NCI-H128 (cell line): ENCODE data around the gene APOL3.
"Not testable (repeated sequence)": the region's sequence is repeated elsewhere in the genome, so short reads cannot be mapped to it uniquely, and the experiment has no call there.

ENCODE experiments used
- DNase-seq: peaks from one replicate; lab custom pipeline; 2025; ENCODE audit not compliant: unreplicated experiment; lab: John Stamatoyannopoulos, UW

Gene APOL3

GRCh38 chr22:36162127-36163034, 1.8 kb upstream of the APOL3 start:
- no peak for DNase-seq

- DNase-seq = not testable (repeated sequence)
These were observed 1.2 kb upstream of the APOL3 start for GRCh38 chr22:36161793-36162126.

GRCh38 chr22:36156515-36157419, 3.8 kb downstream of the APOL3 start:
- DNase-seq = no peak

DNA sequence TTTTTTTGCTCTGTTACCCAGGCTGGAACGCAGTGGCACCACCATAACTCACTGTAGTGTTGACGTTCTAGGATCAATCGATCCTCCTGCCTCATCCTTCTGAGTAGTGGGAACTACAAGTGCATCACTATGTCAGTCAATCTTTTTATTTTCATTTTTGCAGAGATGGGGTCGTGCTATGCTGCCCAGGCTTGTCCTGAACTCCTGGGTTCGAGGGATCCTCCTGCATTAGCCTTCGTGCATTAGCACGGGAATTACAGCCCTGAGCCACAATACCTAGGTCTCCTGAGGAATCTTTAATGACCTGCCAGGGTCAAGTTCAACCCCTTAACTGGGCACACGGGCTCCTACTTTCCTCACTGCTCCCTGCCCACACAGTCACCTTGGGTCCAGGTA, 4.4 kb downstream of the APOL3 start:
- DNase-seq = no peak

- no peak for DNase-seq
These were observed 4.9 kb downstream of the APOL3 start for GRCh38 chr22:36155702-36156101.

DNA sequence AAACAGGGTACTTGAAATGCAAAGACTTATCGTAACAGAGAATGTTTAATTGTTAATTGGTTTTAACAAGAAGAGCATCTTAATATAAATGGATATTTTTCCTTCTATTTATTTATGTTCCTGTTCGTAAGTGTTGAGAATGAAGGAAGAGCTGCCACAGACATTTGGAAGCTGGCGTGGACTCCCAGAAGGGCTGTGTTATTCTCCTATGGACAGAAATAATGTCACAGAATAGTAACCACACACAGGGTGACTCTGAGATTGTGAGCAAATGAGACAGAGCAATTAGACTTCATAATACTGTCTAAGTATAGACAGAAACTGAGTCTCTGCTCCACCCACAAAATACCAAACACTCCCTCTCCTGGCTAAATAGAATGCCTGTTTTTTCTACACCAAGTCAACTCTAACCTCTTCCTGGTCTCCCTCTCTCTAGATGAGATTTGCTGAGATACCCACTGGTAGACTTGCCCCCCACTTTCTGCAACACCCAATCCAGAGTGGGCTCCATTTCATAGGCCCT, 6.1 kb downstream of the APOL3 start:
- no peak for DNase-seq

DNA sequence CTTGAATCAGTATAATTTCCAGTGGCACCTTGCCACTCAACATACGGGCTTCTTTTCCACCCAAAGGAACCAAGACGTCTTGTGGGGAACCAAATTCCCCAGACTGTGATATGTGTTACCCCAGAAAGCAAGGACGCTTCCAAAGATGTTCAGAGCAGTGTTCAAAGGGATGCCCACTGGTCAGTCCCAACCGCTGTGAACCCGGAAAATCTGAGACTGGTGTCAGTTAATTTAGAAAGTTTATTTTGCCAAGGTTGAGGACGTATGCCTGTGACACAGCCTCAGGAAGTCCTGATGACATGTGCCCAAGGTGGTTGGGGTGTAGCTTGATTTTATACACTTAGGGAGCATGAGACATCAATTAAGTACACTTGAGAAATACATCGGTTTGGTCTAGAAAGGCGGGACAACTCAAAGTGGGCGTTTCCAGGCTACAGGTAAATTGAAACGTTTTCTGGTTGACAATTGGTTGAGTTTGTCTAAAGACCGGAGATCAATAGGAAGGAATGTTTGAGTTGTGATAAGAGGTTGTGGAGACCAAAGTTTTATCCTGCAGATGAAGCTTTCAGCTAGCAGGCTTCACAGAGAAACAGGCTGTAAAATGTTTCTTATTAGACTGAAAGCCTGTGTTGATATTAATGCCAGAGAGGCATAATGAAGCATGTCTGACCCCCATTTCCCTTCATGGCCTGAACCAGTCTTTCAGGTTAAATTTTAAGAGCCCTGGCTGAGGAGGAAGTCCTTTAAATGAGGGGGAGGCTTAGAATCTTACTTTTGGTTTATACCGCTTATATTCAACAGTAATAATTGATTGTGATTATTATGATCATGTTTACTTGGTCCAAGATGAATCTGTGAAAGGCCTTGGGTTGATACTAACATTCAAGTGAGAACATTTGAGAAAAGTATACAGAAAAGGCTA, 6.8 kb downstream of the APOL3 start:
- DNase-seq = no peak

DNA sequence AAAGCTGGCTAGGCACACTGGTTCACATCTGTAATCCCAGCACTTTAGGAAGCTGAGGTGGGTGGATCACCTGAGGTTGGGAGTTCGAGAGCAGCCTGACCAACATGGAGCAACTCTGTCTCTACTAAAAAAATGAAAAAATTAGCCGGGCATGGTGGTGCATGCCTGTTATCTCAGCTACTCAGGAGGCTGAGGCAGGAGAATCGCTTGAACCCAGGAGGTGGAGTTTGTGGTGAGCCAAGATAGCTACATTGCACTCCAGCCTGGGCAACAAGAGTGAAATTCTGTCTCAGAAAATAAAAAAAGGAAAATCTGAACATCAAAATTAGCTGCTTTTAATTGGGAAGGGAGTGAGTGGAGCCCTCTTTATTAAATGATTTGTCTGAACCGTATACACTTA, 7.7 kb downstream of the APOL3 start:
- DNase-seq = not testable (repeated sequence)

DNA sequence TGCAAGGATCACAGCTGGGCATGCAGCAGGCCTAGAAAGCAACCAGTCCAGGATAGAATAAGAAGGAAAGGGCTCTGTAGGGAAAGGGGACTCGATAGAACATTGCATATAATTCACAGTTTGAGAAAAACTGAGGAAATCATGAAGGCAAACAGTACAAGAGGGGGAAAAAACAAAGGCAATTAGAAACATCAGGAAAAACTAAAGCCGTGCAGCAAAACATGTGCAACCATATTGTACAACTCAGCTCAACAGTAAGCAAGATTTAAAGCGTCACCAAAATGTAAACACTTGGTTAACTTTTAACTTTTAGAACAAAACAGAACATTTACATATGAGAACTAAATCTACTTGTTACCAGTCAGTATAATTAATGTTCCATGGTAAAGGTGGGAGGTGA, 8.5 kb downstream of the APOL3 start:
- no peak for DNase-seq

GRCh38 chr22:36151006-36151595, 9.5 kb downstream of the APOL3 start:
- DNase-seq = no peak

- DNase-seq = no peak
These were observed 11.1 kb downstream of the APOL3 start for GRCh38 chr22:36149441-36149840.

- no peak for DNase-seq
These were observed 12.1 kb downstream of the APOL3 start for GRCh38 chr22:36148411-36148810.

- DNase-seq = no peak
These were observed 13.3 kb downstream of the APOL3 start for GRCh38 chr22:36147196-36147791.

GRCh38 chr22:36145881-36146280, 14.7 kb downstream of the APOL3 start:
- no peak for DNase-seq

DNA sequence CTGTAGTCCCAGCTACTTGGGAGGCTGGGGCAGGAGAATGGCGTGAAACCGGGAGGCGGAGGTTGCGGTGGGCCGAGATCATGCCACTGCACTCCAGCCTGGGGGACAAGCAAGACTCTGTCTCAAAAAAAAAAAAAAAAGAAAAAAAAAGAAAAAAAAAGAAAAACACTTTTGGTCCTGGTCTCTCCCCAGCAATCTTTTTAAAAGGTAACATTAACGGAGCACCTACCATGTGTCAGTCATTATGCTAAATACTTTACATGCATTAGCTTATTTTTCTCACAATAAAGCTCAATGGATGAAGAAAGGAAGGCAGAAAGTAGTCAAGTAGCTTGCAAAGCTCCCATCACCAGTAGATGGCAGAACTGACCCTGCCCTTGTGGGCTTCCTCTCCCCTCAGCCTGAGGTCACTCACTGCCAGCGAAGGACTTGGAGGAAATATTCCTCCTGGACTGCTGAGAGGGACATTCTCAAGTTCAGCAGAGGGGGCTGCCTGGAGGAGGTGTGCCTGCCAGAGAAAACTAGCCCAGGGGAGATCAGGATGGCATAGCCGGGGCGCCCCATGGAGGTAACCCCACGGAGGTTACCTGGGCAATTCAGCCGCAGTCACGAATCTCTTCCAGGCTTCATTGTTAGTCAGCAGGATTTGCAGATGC, 15.5 kb downstream of the APOL3 start:
- DNase-seq = no peak

- no peak for DNase-seq
These were observed 16.6 kb downstream of the APOL3 start for GRCh38 chr22:36143956-36144355.

GRCh38 chr22:36143066-36143815, 17.3 kb downstream of the APOL3 start:
- DNase-seq = no peak

DNA sequence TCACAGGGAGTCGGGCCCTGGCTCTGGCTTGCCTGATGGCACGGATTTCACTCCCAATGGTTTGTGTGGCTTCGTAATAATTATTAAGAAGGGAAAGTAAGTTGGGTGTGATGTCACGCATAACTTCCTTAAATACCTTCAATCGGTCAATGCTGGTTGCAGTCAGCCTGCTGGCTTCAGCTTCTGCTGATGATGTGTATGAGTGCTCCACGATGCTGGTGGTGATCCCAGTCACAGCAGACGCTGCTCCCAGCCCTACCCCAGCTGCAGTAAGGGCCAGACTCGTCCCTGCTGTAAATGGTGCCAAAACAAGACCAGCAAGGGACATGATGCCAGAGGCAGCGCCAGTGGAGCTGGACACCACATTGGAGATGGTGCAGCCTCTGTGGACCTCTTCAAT, 19.1 kb downstream of the APOL3 start:
- no peak for DNase-seq

DNA sequence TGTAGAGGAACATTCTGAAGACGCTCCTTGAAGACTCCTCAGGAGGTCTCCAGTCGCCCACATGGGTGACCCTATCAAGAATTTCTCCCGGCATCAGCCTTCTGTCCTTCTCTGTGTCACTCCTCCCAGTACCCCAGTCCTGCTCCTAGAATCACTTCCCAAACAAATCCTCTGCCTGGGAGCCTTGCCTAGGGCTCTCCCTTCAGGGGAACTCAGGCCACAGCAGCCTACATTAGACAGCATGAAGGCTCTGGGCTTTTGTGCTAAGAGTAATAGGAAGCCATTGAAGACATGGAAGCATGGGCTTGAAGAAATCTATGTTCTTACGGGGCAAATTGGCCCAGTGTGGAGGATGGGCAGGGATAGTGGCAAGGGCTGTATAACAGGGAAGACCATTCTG, 21.8 kb downstream of the APOL3 start:
- not testable (repeated sequence) for DNase-seq
